ENCODE results near the gene RGS9BP. TPM values are rescaled to one million over a fixed set of nuclear protein-coding genes. Genes with fewer than 3 reads are reported as not detected.
"Not testable (repeated sequence)": the region's sequence is repeated elsewhere in the genome, so short reads cannot be mapped to it uniquely, and the experiment has no call there.

Gene RGS9BP
- total RNA-seq, 1 donor from 2014 or later = 2.1 TPM

GRCh38 chr19:32708457-32708856, 32.8 kb downstream of the RGS9BP start:
- Histone ChIP-seq H3K9me3 (peaks cover 12% of the 10 kb centered on the region), H3K4me1 (no peaks in the 10 kb centered on the region), H3K27ac (no peak overlapping the region), H3K4me3 (no peak overlapping the region), H3K27me3 (ENCODE audit: low read depth) (no peaks in the 10 kb centered on the region), H3K36me3 (peaks cover 40% of the 10 kb centered on the region)
- no peak for TF ChIP-seq CTCF (IDR thresholded peaks at IDR 0.05)
- ATAC-seq (peak; percentile 32 to 70), DNase-seq (no peak)
- intact Hi-C loops (cut with DNase I) = no loop called here

- intact Hi-C loops (cut with DNase I) = no loop called here
- DNase-seq (no peak), ATAC-seq (no peak)
- H3K36me3 ChIP-seq = peaks cover 43% of the 10 kb centered on the region
- H3K27ac ChIP-seq = no peak overlapping the region
- H3K4me3 ChIP-seq = no peak overlapping the region
- peaks cover 8% of the 10 kb centered on the region for H3K9me3 ChIP-seq
- no peaks in the 10 kb centered on the region for H3K27me3 ChIP-seq (ENCODE audit: low read depth)
- TF ChIP-seq CTCF (IDR thresholded peaks at IDR 0.05) = no peak
- no peaks in the 10 kb centered on the region for H3K4me1 ChIP-seq
These were observed 33.4 kb downstream of the RGS9BP start for GRCh38 chr19:32709032-32709431.

- Histone ChIP-seq H3K4me3 (no peak overlapping the region), H3K36me3 (peaks cover 49% of the 10 kb centered on the region), H3K27ac (no peak overlapping the region), H3K4me1 (no peaks in the 10 kb centered on the region), H3K27me3 (ENCODE audit: low read depth) (no peaks in the 10 kb centered on the region), H3K9me3 (no peaks in the 10 kb centered on the region)
- ATAC-seq (peak; percentile 43 to 67), DNase-seq (no peak)
- TF ChIP-seq CTCF (IDR thresholded peaks at IDR 0.05) = no peak
- intact Hi-C loops (cut with DNase I) = no loop called here
These were observed 36.1 kb downstream of the RGS9BP start for GRCh38 chr19:32711747-32712146.

- H3K4me3 ChIP-seq; H3K27ac ChIP-seq; H3K9me3 ChIP-seq; DNase-seq; ATAC-seq; H3K27me3 ChIP-seq (ENCODE audit: low read depth); intact Hi-C loops (cut with DNase I); H3K4me1 ChIP-seq: not testable (repeated sequence)
- peaks cover 32% of the 10 kb centered on the region for H3K36me3 ChIP-seq
These were observed 40.6 kb downstream of the RGS9BP start for GRCh38 chr19:32716203-32716602.

- Histone ChIP-seq H3K4me3 (no peak overlapping the region), H3K4me1 (no peaks in the 10 kb centered on the region), H3K27me3 (ENCODE audit: low read depth) (no peaks in the 10 kb centered on the region), H3K36me3 (peaks cover 23% of the 10 kb centered on the region), H3K9me3 (no peaks in the 10 kb centered on the region), H3K27ac (no peak overlapping the region)
- no peak for ATAC-seq
- DNase-seq = no peak
- intact Hi-C loops (cut with DNase I) = no loop called here
- TF ChIP-seq CTCF (IDR thresholded peaks at IDR 0.05) = no peak
These were observed 41.8 kb downstream of the RGS9BP start for GRCh38 chr19:32717496-32717895.

- Histone ChIP-seq H3K4me1 (no peaks in the 10 kb centered on the region), H3K9me3 (no peaks in the 10 kb centered on the region), H3K27me3 (ENCODE audit: low read depth) (no peaks in the 10 kb centered on the region), H3K4me3 (no peak overlapping the region), H3K27ac (no peak overlapping the region), H3K36me3 (peaks cover 15% of the 10 kb centered on the region)
- DNase-seq = no peak
- intact Hi-C loops (cut with DNase I) = no loop called here
- ATAC-seq = no peak
- no peak for TF ChIP-seq CTCF (IDR thresholded peaks at IDR 0.05)
These were observed 42.6 kb downstream of the RGS9BP start for GRCh38 chr19:32718286-32718685.

All from lower lobe of right lung (tissue), 2 donors.